Naive thymus-derived CD8-positive, alpha-beta T cell (primary cell): ENCODE measurements around the gene FGFR2. TPM values are rescaled to one million over a fixed set of nuclear protein-coding genes. Genes with fewer than 3 reads are reported as not detected.

ENCODE experiments used
- ATAC-seq, 2 donors: fragments of 150-1000 bp; cut with Tn5 transposase in 1 of 2; sonication (Bioruptor Pico), chemical (Tn5 transposase) in 1 of 2; 1 replicate in 1 of 2; 2 replicates in 1 of 2; pipeline ENCODE4 v1.10.0; 2021; ENCODE audit warnings: mild to moderate bottlenecking in 2 of 2, moderate library complexity in 2 of 2
- POLR2A ChIA-PET: fragments of 350-600 bp; sonication (Branson Sonifier 250); formaldehyde crosslinking; loops from one replicate; lab custom pipeline; 2021; ENCODE audit warnings: antibody characterized with exemption; lab: Charles Lee
- DNase-seq, 10 donors: peaks; one replicate each; pipeline versions ENCODE4 v3.0.0 to v3.0.0-alpha.2; 2020 to 2022
- H3K27ac Mint-ChIP-seq, 10 donors: one replicate each; pipeline ENCODE4 v1.8.0; 2020 to 2022; ENCODE audit warnings: mild to moderate bottlenecking in 10 of 10, mixed read lengths in 10 of 10, moderate library complexity in 4 of 10, inconsistent platforms in 1 of 10
- H3K27me3 Mint-ChIP-seq, 5 donors: one replicate each; pipeline ENCODE4 v1.8.0; 2021 to 2022; ENCODE audit warnings: mixed read lengths in 5 of 5
- H3K36me3 Mint-ChIP-seq, 3 donors: one replicate each; pipeline ENCODE4 v1.8.0; 2020 to 2022; ENCODE audit warnings: mixed read lengths in 3 of 3, mild to moderate bottlenecking in 2 of 3, inconsistent platforms in 1 of 3
- H3K4me1 Mint-ChIP-seq, 4 donors: one replicate each; pipeline ENCODE4 v1.8.0; 2021 to 2022; ENCODE audit warnings: mixed read lengths in 4 of 4
- H3K4me3 Mint-ChIP-seq, 10 donors: one replicate each; pipeline ENCODE4 v1.8.0; 2020 to 2022; ENCODE audit warnings: mild to moderate bottlenecking in 10 of 10, mixed read lengths in 10 of 10, moderate library complexity in 6 of 10, inconsistent platforms in 1 of 10
- H3K9me3 Mint-ChIP-seq, 9 donors: one replicate each; pipeline ENCODE4 v1.8.0; 2020 to 2022; ENCODE audit warnings: mixed read lengths in 9 of 9, mild to moderate bottlenecking in 3 of 9, inconsistent platforms in 1 of 9, moderate library complexity in 1 of 9
- polyA plus RNA-seq, 3 donors: library from polyadenylated mRNA; unstranded; fragments of 300-500 nt; fragmentation: Illumina TruSeq; gene quantifications; one replicate each; pipeline ENCODE4 v1.2.3, GENCODE V29; 2021
- total RNA-seq, 8 experiments: library from RNA in 2 of 8; stranded (reverse) in 2 of 8; gene quantifications; one replicate each; pipeline ENCODE4 v1.2.3 and lab custom pipeline; 2021 to 2026

The FGFR2 gene
- total and polyA plus RNA-seq, 5 experiments from 2014 or later, result 0.28 TPM; not detected in 4

DNA sequence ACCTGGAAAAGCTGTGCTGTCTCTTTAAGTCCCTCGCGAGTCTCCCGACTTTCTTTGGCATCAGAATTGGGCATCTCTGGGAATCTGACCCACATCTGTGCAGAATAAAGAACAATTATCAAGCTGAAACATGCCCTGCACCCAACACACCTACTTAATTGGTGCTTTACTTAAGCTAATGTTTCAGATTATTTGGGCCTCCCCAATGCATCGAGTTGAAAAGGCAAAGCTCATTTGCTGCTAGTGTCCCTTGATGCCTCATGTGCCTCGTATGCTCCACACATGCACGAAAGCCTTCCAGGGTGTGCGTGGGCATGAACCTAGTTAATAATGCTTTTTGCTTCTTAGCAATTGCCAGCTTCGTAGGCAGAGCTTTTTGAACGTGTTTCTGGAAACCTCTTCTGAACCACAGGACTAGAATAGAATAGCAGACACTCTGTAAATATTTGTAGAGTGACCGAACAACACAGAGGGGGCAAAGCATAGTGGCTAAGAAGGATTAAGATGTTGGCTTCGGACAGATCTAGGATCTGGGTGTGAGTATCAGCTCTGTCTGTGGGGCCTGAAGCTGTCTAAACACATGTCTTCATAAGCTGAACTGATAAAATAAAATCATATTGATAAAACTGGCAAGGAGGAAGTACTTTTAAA is 26.7 kb upstream of the FGFR2 start:
- Mint-ChIP-seq H3K36me3 (no peaks in the 10 kb centered on the region), H3K27ac (no peak overlapping the region), H3K4me3 (no peak overlapping the region), H3K4me1 (no peaks in the 10 kb centered on the region), H3K9me3 (no peaks in the 10 kb centered on the region), H3K27me3 (peaks cover 0 to 12% (median 2%) of the 10 kb centered on the region in 5 donors)
- POLR2A ChIA-PET, result no interaction called here
- DNase-seq (no peak), ATAC-seq (no peak)

DNA sequence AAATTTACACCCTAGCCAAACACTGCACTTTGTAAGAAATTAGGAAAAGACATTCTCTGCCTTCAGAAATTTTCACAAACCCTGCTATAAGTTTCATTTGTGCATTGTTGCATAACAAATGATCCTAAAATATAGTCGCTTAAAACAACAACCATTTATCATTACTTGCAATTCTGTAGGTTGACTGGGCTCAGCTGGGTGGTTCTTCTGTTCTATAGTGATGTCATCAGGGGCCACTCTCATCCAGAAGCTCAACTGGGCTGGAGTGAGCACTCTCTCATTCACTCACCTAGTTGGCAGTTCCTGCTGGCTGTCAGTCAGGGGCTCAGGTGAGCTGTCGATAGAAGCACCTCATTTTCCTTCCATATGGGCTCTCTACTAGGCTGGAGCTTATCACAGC is 20.7 kb upstream of the FGFR2 start:
- ATAC-seq, result no peak
- Mint-ChIP-seq H3K27me3 (peaks cover 4 to 16% (median 11%) of the 10 kb centered on the region in 5 donors), H3K4me1 (no peaks in the 10 kb centered on the region), H3K9me3 (peaks cover 0 to 6% (median 0%) of the 10 kb centered on the region in 9 donors), H3K36me3 (no peaks in the 10 kb centered on the region), H3K4me3 (no peak overlapping the region), H3K27ac (no peak overlapping the region)
- no peak for DNase-seq
- POLR2A ChIA-PET, result no interaction called here

DNA sequence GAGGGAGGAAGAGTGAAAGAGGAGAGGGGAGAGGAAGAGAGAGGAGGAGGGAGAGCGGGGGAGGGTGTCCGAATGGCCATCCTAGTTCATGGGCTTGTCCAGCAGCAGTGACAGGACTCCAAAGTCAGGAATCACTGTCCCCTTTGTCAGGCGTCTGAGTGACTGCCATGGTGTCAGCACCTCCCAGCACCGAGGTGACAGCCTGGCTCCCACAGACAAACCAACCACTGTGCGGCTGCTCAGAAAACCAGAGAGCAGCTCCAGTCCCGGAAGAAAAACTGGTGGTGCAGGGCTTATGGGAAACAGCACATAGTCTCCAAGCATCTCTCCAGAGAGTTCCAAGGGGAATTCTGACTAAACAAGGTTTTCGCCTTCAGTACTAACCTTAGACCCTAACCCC is 18.9 kb upstream of the FGFR2 start:
- H3K4me1 Mint-ChIP-seq, result no peaks in the 10 kb centered on the region

DNA sequence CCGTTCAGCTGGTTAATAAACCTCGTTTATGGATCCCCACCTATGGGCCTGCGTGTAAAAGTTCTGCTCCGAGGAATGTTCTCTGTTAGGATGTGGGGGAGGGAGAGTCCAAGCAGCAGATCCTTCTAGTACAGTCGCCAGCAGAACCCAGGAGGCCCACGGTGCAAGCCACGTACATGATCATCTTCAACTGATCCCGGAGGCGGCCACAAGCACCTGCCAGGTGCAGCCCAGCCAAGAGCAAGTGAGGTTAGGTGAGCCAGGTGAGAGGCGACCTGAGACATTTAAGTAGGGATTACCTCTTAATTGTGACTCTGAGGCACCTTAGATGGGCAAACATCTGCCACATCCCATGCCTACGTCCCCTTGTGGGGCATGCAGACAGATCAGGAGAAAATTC is 18.0 kb upstream of the FGFR2 start:
- no peak for ATAC-seq
- no peak for DNase-seq
- Mint-ChIP-seq H3K36me3 (no peaks in the 10 kb centered on the region), H3K4me1 (no peaks in the 10 kb centered on the region), H3K27ac (no peak overlapping the region), H3K4me3 (no peak overlapping the region), H3K9me3 (peaks cover 0 to 6% (median 0%) of the 10 kb centered on the region in 9 donors), H3K27me3 (peaks cover 4 to 26% (median 20%) of the 10 kb centered on the region in 5 donors)
- POLR2A ChIA-PET, result no interaction called here

More for the DNA sequence above, 18.9 kb upstream of the FGFR2 start:
- no peak overlapping the region for H3K27ac Mint-ChIP-seq
- POLR2A ChIA-PET, result no interaction called here
- peaks cover 4 to 24% (median 16%) of the 10 kb centered on the region in 5 donors for H3K27me3 Mint-ChIP-seq
- no peaks in the 10 kb centered on the region for H3K36me3 Mint-ChIP-seq
- peaks cover 0 to 6% (median 0%) of the 10 kb centered on the region in 9 donors for H3K9me3 Mint-ChIP-seq
- no peak overlapping the region for H3K4me3 Mint-ChIP-seq
- DNase-seq, result no peak
- no peak for ATAC-seq

DNA sequence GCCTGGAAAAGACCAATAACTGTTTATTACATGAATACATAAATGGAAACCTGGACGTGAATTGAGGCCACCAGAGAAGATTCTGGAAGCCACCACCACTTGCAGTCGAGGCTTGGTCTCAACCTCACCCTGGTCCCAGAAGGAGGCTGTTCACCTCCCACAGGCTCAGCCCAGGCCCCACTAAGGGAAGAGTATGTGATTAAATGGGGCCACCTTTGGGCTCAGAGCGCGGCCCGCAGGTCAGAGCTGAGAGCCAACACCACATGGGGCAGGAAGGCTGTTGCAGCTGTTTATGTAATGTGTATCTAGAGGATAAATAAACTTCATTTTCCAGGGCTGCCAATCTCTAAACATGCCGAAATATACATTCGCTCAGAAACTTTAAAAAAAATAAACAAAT is 17.6 kb upstream of the FGFR2 start:
- H3K4me1 Mint-ChIP-seq, result no peaks in the 10 kb centered on the region
- POLR2A ChIA-PET, result no interaction called here
- peaks cover 4 to 26% (median 20%) of the 10 kb centered on the region in 5 donors for H3K27me3 Mint-ChIP-seq
- no peak overlapping the region for H3K4me3 Mint-ChIP-seq
- no peak overlapping the region for H3K27ac Mint-ChIP-seq
- peaks cover 0 to 6% (median 0%) of the 10 kb centered on the region in 9 donors for H3K9me3 Mint-ChIP-seq
- no peaks in the 10 kb centered on the region for H3K36me3 Mint-ChIP-seq
- DNase-seq (no peak), ATAC-seq (no peak)

DNA sequence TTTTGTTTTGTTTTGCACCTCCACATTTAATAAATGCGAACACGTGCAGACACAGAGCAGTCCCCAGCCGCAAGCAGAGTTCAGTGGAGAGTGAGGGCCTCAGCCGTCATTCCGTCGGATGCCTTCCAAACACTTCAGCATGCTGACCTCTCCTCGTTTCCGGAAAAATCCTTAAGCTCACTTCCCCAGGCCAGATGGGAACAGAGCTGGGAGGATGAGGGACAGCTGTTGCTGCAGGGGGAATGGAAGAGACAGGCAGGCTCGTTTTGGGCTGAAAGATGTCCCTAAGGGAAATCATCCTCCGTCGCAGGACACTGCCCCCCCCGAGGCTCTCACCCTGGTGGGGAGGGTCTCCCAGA is 17.2 kb upstream of the FGFR2 start:
- peaks cover 4 to 27% (median 21%) of the 10 kb centered on the region in 5 donors for H3K27me3 Mint-ChIP-seq
- H3K27ac Mint-ChIP-seq, result no peak overlapping the region
- no peaks in the 10 kb centered on the region for H3K36me3 Mint-ChIP-seq
- DNase-seq, result no peak
- no peak overlapping the region for H3K4me3 Mint-ChIP-seq
- POLR2A ChIA-PET, result no interaction called here
- H3K4me1 Mint-ChIP-seq, result no peaks in the 10 kb centered on the region
- H3K9me3 Mint-ChIP-seq, result peaks cover 0 to 6% (median 0%) of the 10 kb centered on the region in 9 donors
- no peak for ATAC-seq

DNA sequence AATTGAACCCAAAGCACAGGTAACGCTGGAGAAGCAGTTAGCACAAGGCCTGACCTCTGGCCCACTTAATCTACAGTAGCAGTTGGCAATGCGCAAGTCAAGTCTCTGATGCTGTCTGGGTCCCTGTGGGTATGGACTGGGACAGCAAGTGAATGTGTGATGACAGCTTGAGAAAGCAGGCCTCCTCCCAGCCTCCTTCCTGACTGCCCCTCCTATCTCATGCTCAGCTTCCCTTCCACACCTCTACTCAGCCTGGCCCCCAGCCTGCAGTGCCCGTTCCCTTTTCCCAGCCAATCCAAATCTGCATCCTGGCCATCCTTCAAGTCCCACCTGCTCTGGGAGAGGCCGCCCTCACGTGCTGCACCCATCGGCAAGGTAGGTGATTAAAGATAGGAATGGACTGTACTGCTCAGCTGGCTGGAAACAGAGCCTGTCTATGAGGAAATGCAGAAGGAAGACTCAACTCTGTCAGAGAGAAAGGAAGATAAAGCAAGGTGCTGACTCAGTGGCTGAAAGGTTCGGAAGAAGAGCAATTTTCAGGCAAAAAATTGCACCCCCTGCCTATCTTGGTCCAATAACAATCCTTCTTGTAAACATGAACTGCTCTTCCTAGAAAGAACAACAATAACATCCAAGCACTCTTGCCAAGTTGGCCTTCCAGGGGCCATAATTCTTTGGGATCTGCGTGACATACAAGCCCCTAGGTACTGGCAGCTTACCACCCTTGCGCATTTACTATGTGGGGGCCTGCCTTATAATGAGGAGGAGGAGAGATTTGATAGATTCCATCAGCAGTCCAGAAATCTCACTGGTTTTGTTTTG is 16.6 kb upstream of the FGFR2 start:
- Mint-ChIP-seq H3K9me3 (peaks cover 0 to 6% (median 0%) of the 10 kb centered on the region in 9 donors), H3K36me3 (no peaks in the 10 kb centered on the region), H3K4me1 (peaks cover 0 to 2% (median 0%) of the 10 kb centered on the region in 4 donors), H3K4me3 (no peak overlapping the region), H3K27me3 (peaks cover 4 to 33% (median 25%) of the 10 kb centered on the region in 5 donors), H3K27ac (no peak overlapping the region)
- ATAC-seq, result no peak
- POLR2A ChIA-PET, result no interaction called here
- DNase-seq, result no peak

DNA sequence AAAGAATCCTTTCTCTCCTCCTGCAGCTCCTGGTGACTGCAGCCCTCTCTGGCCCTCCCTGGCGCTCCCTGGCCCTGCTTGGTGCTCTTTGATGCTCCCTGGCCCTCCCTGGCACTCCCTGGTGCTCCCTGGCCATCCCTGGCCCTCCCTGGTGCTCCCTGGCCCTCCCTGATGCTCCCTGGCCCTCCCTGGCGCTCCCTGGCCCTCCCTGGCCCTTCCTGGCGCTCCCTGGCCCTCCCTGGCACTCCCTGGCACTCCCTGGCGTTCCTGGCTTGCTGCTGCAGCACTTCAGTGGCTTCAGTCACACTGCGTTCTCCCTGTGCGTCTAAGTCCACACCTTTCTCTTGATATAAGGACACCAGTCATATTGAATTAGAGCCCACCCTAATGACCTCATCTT is 15.2 kb upstream of the FGFR2 start:
- ATAC-seq (no peak), DNase-seq (no peak)
- H3K36me3 Mint-ChIP-seq, result no peaks in the 10 kb centered on the region
- peaks cover 7 to 40% (median 27%) of the 10 kb centered on the region in 5 donors for H3K27me3 Mint-ChIP-seq
- H3K4me3 Mint-ChIP-seq, result no peak overlapping the region
- POLR2A ChIA-PET, result no interaction called here
- peaks cover 0 to 7% (median 3%) of the 10 kb centered on the region in 4 donors for H3K4me1 Mint-ChIP-seq
- H3K27ac Mint-ChIP-seq, result no peak overlapping the region
- H3K9me3 Mint-ChIP-seq, result peaks cover 0 to 3% (median 0%) of the 10 kb centered on the region in 9 donors

DNA sequence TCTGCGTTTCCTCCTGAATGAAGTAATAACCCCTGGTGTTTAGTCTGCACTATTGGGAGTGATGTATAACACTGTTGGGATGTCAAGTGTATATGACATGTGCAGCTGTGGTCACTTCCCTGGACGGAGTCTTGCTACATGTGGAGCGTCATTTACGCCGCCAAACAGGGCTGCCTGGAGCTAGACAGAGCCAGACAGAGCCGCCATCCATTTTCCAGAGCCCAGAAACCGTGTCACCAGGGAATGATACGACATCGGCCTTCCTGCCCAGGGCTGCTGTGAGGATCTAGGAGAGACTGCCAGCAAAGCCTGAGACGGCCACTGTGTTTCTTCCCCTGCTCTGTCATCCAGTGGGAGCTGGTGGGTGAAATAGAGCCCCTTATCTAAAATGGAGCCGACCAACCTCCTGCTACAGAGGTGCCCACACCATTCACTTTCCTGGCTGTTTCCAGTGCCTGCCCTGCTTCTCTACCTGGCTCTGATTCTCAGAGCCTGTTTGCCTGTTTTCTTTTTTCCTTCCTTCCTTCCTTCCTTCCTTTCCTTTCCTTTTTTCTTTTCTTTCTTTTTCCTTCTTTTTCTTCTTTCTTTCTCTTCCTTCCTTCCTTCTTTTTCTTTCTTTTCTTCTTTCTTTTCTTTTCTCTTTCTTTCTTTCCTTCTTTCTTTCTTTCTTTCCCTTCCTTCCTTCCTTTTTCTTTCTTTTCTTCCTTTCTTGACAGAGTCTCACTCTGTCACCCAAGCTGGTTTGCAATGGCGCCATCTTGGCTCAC is 13.3 kb upstream of the FGFR2 start:
- Mint-ChIP-seq H3K4me3 (no peak overlapping the region), H3K9me3 (peaks cover 0 to 2% (median 0%) of the 10 kb centered on the region in 9 donors), H3K4me1 (peaks cover 0 to 7% (median 3%) of the 10 kb centered on the region in 4 donors), H3K27ac (no peak overlapping the region), H3K27me3 (peaks cover 18 to 58% (median 30%) of the 10 kb centered on the region in 5 donors), H3K36me3 (no peaks in the 10 kb centered on the region)
- DNase-seq (no peak), ATAC-seq (no peak)
- POLR2A ChIA-PET, result no interaction called here

DNA sequence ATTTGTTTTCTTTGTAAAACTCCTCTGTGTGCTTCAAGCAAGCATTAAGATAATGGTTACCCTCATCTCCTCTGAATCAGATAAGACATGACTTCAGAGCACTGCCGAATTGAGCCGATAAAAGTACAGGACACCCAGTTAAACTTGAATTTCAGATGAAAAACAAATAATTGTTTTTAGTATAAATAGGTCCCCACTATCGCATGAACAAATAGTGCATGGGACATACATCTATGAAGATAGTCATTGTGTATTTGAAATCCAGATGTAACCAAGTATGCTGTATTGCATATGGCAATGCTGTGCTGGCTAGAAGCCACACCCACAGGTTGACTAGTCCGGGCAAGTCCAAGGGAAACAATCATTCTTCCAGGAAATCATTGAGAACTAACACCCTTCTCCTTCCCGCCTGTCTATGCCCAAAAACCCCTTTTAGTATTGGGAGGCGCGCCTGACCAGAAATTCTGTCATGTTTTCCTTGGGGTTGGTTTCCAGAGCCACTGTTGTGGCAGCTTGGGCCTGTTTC is 12.6 kb upstream of the FGFR2 start:
- H3K9me3 Mint-ChIP-seq, result no peaks in the 10 kb centered on the region
- no peak overlapping the region for H3K27ac Mint-ChIP-seq
- POLR2A ChIA-PET, result no interaction called here
- no peaks in the 10 kb centered on the region for H3K36me3 Mint-ChIP-seq
- H3K27me3 Mint-ChIP-seq, result peaks cover 16 to 62% (median 34%) of the 10 kb centered on the region in 5 donors
- H3K4me3 Mint-ChIP-seq, result no peak overlapping the region
- no peak for ATAC-seq
- peaks cover 0 to 7% (median 3%) of the 10 kb centered on the region in 4 donors for H3K4me1 Mint-ChIP-seq
- no peak for DNase-seq

DNA sequence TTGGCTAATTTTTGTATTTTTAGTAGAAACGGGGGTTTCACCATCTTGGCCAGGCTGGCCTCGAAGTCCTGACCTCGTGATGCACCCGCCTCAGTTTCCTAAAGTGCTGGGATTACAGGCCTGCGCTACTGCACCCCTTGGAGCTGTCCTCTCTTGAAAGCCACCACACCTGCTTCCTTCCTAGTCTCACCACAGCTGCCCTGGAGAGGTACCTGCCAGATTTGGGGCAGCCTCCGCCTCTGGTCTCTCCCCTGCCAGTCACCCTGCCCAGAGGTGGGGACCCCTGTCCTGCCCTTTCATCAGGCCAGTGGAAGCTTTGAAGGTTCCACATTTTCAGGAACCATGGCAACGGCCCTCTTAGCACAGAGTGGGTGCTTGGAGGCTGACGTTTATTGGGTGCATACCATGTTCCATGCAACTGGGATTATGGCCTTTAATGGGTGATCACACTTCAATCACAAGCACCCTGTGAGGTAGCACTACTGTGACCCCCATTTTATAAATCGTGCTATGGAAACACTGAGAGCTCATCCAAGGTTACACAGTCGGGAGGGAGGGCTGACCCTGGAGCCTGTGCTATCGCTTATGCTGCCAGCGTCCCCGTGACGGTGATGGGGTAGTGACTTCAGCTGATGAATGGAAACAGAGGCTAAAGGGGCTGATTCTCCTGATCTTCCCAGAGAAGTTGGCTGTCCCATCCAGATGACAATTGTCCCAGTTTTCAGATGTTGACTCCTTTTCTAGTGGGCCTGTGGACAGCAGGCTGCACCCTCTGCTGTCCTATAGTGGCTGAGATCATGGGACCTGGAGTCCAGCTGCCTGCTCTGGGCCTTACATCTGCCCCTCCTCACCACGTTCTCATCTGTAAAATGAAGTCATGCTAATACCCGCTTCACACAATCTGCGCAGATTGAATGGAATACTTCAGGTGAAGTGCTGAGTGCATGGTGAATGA is 11.5 kb upstream of the FGFR2 start:
- no peaks in the 10 kb centered on the region for H3K9me3 Mint-ChIP-seq
- H3K4me3 Mint-ChIP-seq, result no peak overlapping the region
- H3K4me1 Mint-ChIP-seq, result peaks cover 0 to 7% (median 3%) of the 10 kb centered on the region in 4 donors
- H3K27ac Mint-ChIP-seq, result no peak overlapping the region
- no peaks in the 10 kb centered on the region for H3K36me3 Mint-ChIP-seq
- ATAC-seq, result no peak
- POLR2A ChIA-PET, result no interaction called here
- no peak for DNase-seq
- H3K27me3 Mint-ChIP-seq, result peaks cover 16 to 62% (median 26%) of the 10 kb centered on the region in 5 donors
